K562 (cell line): Measurements from ENCODE around the gene RARRES2.

Experiments
- BRCA1 ChIP-seq, 2 experiments: fragments of 450-650 bp in 1 of 2; sonication (generic) in 1 of 2; formaldehyde crosslinking in 1 of 2; IDR thresholded peaks; 2 replicates each; pipeline versions ENCODE4 v1.5.0 to v1.6.1; 2017 to 2020; ENCODE audit warnings: mild to moderate bottlenecking in 1 of 2, missing genetic modification reagents in 1 of 2
- CC2D1A ChIP-seq: fragments of 450-650 bp; IDR thresholded peaks from 2 replicates; pipeline ENCODE4 v1.6.1; 2017; ENCODE audit warnings: mild to moderate bottlenecking
- FOS ChIP-seq: IDR thresholded peaks from 3 replicates; pipeline ENCODE4 v1.6.1; 2011; ENCODE audit not compliant: insufficient read length; ENCODE audit errors: extremely low read depth
- MXI1 ChIP-seq: IDR thresholded peaks from 2 replicates; pipeline ENCODE4 v1.6.1; 2011; ENCODE audit warnings: low read depth, mild to moderate bottlenecking, improper control_type of control experiment, low read length
- NRF1 ChIP-seq, 2 experiments: fragments of 450-650 bp; IDR thresholded peaks in 1 of 2; conservative IDR thresholded peaks in 1 of 2; 2 replicates each; pipeline ENCODE4 v1.6.1; 2014; ENCODE audit warnings: mild to moderate bottlenecking in 2 of 2
- POLR2A ChIP-seq: fragments of 450-650 bp; conservative IDR thresholded peaks from 2 replicates; pipeline ENCODE4 v1.6.1; 2016
- RB1 ChIP-seq: fragments of 450-650 bp; IDR thresholded peaks from 2 replicates; pipeline ENCODE4 v1.6.1; 2017; ENCODE audit warnings: low read depth, mild to moderate bottlenecking
- TFAM ChIP-seq: fragments of 250-450 bp; sonication (Bioruptor Pico); conservative IDR thresholded peaks from 2 replicates; pipeline ENCODE4 v1.5.0; 2021; ENCODE audit warnings: mild to moderate bottlenecking, moderate library complexity
- YBX1 ChIP-seq: fragments of 450-650 bp; IDR thresholded peaks from 2 replicates; pipeline ENCODE4 v1.7.1; 2016; ENCODE audit warnings: mild to moderate bottlenecking
- ZNF780A ChIP-seq: fragments of 250-450 bp; sonication (Bioruptor Pico); IDR thresholded peaks from 2 replicates; pipeline ENCODE4 v1.5.0; 2021; ENCODE audit warnings: mild to moderate bottlenecking
- TF ChIP-seq, protein P1 (sequence below): fragments of 250-450 bp; sonication (Bioruptor Pico); IDR thresholded peaks from 2 replicates; pipeline ENCODE4 v1.9.0; 2021; ENCODE audit warnings: mild to moderate bottlenecking

GRCh38 chr7:150325110-150325611 lies 16.3 kb downstream of the RARRES2 start:
- no peak for TF ChIP-seq CC2D1A
- TF ChIP-seq NRF1 (conservative IDR thresholded peaks at IDR 0.05 in 1 of 2, IDR thresholded peaks at IDR 0.05 in 1 of 2) = no peak
- no peak for TF ChIP-seq MXI1
- TF ChIP-seq ZNF780A = no peak
- no peak for TF ChIP-seq FOS
- TF ChIP-seq YBX1 = no peak
- TF ChIP-seq, protein P1, sequence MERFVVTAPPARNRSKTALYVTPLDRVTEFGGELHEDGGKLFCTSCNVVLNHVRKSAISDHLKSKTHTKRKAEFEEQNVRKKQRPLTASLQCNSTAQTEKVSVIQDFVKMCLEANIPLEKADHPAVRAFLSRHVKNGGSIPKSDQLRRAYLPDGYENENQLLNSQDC (CRISPR knock-in tag) = no peak
- TF ChIP-seq BRCA1 (IDR thresholded peaks at IDR 0.05) = no peak
- no peak for TF ChIP-seq BRCA1 (CRISPR knock-in tag; IDR thresholded peaks at IDR 0.05)
- TF ChIP-seq POLR2A = no peak
- TF ChIP-seq RB1 = no peak
- TF ChIP-seq TFAM (CRISPR knock-in tag) = no peak
